H1 (cell line): ENCODE measurements around the gene OPCML. TPM values are rescaled to one million over a fixed set of nuclear protein-coding genes. Genes with fewer than 3 reads are reported as not detected.

Experiments used
- ATF3 ChIP-seq: IDR thresholded peaks from 2 replicates; pipeline ENCODE4 v1.6.1; 2011; ENCODE audit warnings: low read depth, mild to moderate bottlenecking, low read length; ENCODE audit not compliant: insufficient read depth
- BACH1 ChIP-seq: IDR thresholded peaks from 2 replicates; pipeline ENCODE4 v1.6.1; 2012; ENCODE audit warnings: low read length, improper control_type of control experiment
- CHD7 ChIP-seq: fragments of 300-600 bp; sonication (generic); IDR thresholded peaks from 2 replicates; pipeline ENCODE4 v1.7.1; 2012; ENCODE audit warnings: low read length, moderate library complexity, mild to moderate bottlenecking, inconsistent platforms; ENCODE audit not compliant: insufficient replicate concordance
- PHF8 ChIP-seq: fragments of 200-600 bp; sonication (generic); conservative IDR thresholded peaks from 2 replicates; pipeline ENCODE4 v1.7.1; 2012; ENCODE audit warnings: low read depth, mild to moderate bottlenecking, inconsistent platforms, low read length, moderate library complexity
- RNF2 ChIP-seq: fragments of 200-900, 300-1000 bp; sonication (generic); IDR thresholded peaks from 2 replicates; pipeline ENCODE4 v1.7.1; 2016; ENCODE audit warnings: borderline replicate concordance, low read depth, mild to moderate bottlenecking, antibody characterized with exemption, low read length; ENCODE audit not compliant: poor library complexity, severe bottlenecking; ENCODE audit errors: missing control alignments
- polyA plus RNA-seq, 7 experiments: library from polyadenylated mRNA; depleted of rRNA in 3 of 7; stranded (reverse) in 5 of 7; unstranded in 2 of 7; fragments of >200 nt in 5 of 7; fragments of 200-250 nt in 2 of 7; gene quantifications; 1 replicate in 5 of 7; 2 replicates in 1 of 7; 4 replicates in 1 of 7; pipeline versions ENCODE4 v1.2.1 to v1.2.3, GENCODE V29; 2011 to 2013; ENCODE audit warnings: missing spikeins in 2 of 7, mixed read lengths in 2 of 7
- total RNA-seq: library from RNA; stranded (reverse); fragmentation: NEBNext Ultra II Directional; extraction: Animal tissue kit (Norgen Biotek cat#: 25700); gene quantifications from 2 replicates; pipeline ENCODE4 v1.2.1, GENCODE V29; 2021

OPCML gene
- total and polyA plus RNA-seq, 2 of the 8 experiments (the other 6 are each of a cell fraction or from before 2014, with no cell fraction given): 2.3 to 3.1 TPM

GRCh38 chr11:133338588-133338987, 193.7 kb downstream of the OPCML start (continued):
- TF ChIP-seq PHF8 (no peak), RNF2 (no peak), ATF3 (no peak), BACH1 (no peak), CHD7 (no peak)
